ENCODE results near the gene DCHS1. TPM values are rescaled to one million over a fixed set of nuclear protein-coding genes. Genes with fewer than 3 reads are reported as not detected.

Gene DCHS1
- total and polyA plus RNA-seq, 2 experiments from 2014 or later: 16.0 to 60.2 TPM

GRCh38 chr11:6572215-6572614 is 83.4 kb downstream of the DCHS1 start:
- Histone ChIP-seq H3K27ac (no peak overlapping the region), H3K4me1 (ENCODE audit: low read depth) (peaks cover 4% of the 10 kb centered on the region), H3K9me3 (ENCODE audit: low read depth) (no peaks in the 10 kb centered on the region), H3K27me3 (no peaks in the 10 kb centered on the region), H3K4me3 (no peak overlapping the region), H3K36me3 (no peaks in the 10 kb centered on the region)
- no peak for TF ChIP-seq CTCF (IDR thresholded peaks at IDR 0.05; ENCODE audit: low read depth, low read length)
- DNase-seq (ENCODE audit: low read depth in 1 of 2, low spot score in 1 of 2): peak in 1 of 2 donors; percentile 81

- Histone ChIP-seq H3K36me3 (no peaks in the 10 kb centered on the region), H3K4me3 (no peak overlapping the region), H3K9me3 (ENCODE audit: low read depth) (no peaks in the 10 kb centered on the region), H3K27me3 (no peaks in the 10 kb centered on the region), H3K27ac (no peak overlapping the region), H3K4me1 (ENCODE audit: low read depth) (peaks cover 4% of the 10 kb centered on the region)
- no peak for DNase-seq (ENCODE audit: low read depth in 1 of 2, low spot score in 1 of 2)
- TF ChIP-seq CTCF (IDR thresholded peaks at IDR 0.05; ENCODE audit: low read depth, low read length): no peak
Observed at GRCh38 chr11:6571434-6572008, 84.1 kb downstream of the DCHS1 start.

Other genes with a start within 250 kb of the DCHS1 start
- 159 and 188 TPM in 2 replicates for gene APBB1, start 236.7 kb downstream of the DCHS1 start, total RNA-seq
- 193 and 201 TPM in 2 replicates for gene APBB1, start 236.7 kb downstream of the DCHS1 start, polyA plus RNA-seq
- gene HPX, start 214.8 kb downstream of the DCHS1 start, total RNA-seq: 0.95 TPM in 1 of 2 replicates, not detected in the other
- gene HPX, start 214.8 kb downstream of the DCHS1 start, polyA plus RNA-seq: 0.73 and 2.3 TPM in 2 replicates
- 25.3 and 27.5 TPM in 2 replicates for gene TRIM3, start 181.9 kb downstream of the DCHS1 start, total RNA-seq
- gene TRIM3, start 181.9 kb downstream of the DCHS1 start, polyA plus RNA-seq: 21.5 and 21.9 TPM in 2 replicates
- gene ARFIP2, start 174.5 kb downstream of the DCHS1 start, total RNA-seq: 52.7 and 56.7 TPM in 2 replicates
- 60.1 and 68.9 TPM in 2 replicates for gene ARFIP2, start 174.5 kb downstream of the DCHS1 start, polyA plus RNA-seq
- 33.7 and 62.0 TPM in 2 replicates for gene TIMM10B, start 174.3 kb downstream of the DCHS1 start, total RNA-seq
- gene TIMM10B, start 174.3 kb downstream of the DCHS1 start, polyA plus RNA-seq: 39.0 and 46.2 TPM in 2 replicates
- 9.2 and 24.5 TPM in 2 replicates for gene DNHD1, start 158.5 kb downstream of the DCHS1 start, total RNA-seq
- gene DNHD1, start 158.5 kb downstream of the DCHS1 start, polyA plus RNA-seq: 8.8 and 10.5 TPM in 2 replicates
- gene RRP8, start 52.2 kb downstream of the DCHS1 start, total RNA-seq: 20.7 and 27.3 TPM in 2 replicates
- 32.6 and 46.0 TPM in 2 replicates for gene RRP8, start 52.2 kb downstream of the DCHS1 start, polyA plus RNA-seq
- gene ILK, start 52.0 kb downstream of the DCHS1 start, total RNA-seq: 221 and 259 TPM in 2 replicates
- gene ILK, start 52.0 kb downstream of the DCHS1 start, polyA plus RNA-seq: 270 and 316 TPM in 2 replicates
- 72.6 and 113 TPM in 2 replicates for gene TAF10, start 43.6 kb downstream of the DCHS1 start, total RNA-seq
- 277 and 316 TPM in 2 replicates for gene TAF10, start 43.6 kb downstream of the DCHS1 start, polyA plus RNA-seq
- 13.2 and 27.8 TPM in 2 replicates for gene TPP1, start 36.4 kb downstream of the DCHS1 start, total RNA-seq
- 28.0 and 36.8 TPM in 2 replicates for gene TPP1, start 36.4 kb downstream of the DCHS1 start, polyA plus RNA-seq
- 52.1 and 100 TPM in 2 replicates for gene MRPL17, start 27.5 kb upstream of the DCHS1 start, total RNA-seq
- gene MRPL17, start 27.5 kb upstream of the DCHS1 start, polyA plus RNA-seq: 62.1 and 108 TPM in 2 replicates
- gene OR2AG2, start 116.2 kb upstream of the DCHS1 start, total RNA-seq: 0.12 TPM in 1 of 2 replicates, not detected in the other
- 0.16 and 0.28 TPM in 2 replicates for gene OR2AG2, start 116.2 kb upstream of the DCHS1 start, polyA plus RNA-seq
- gene OR2AG1, start 127.2 kb upstream of the DCHS1 start, total RNA-seq: not detected in 2 replicates
- gene OR2AG1, start 127.2 kb upstream of the DCHS1 start, polyA plus RNA-seq: 0.04 and 0.09 TPM in 2 replicates
- gene OR6A2, start 143.9 kb upstream of the DCHS1 start, total RNA-seq: 0.11 and 0.12 TPM in 2 replicates
- 0.07 TPM in 1 of 2 replicates, not detected in the other for gene OR6A2, start 143.9 kb upstream of the DCHS1 start, polyA plus RNA-seq
- not detected in 2 replicates for gene OR10A5, start 189.9 kb upstream of the DCHS1 start, total RNA-seq
- gene OR10A5, start 189.9 kb upstream of the DCHS1 start, polyA plus RNA-seq: 1.00 TPM in 1 of 2 replicates, not detected in the other
- not detected in 2 replicates for gene OR10A2, start 207.2 kb upstream of the DCHS1 start, total RNA-seq
- gene OR10A2, start 207.2 kb upstream of the DCHS1 start, polyA plus RNA-seq: 0.26 TPM in 1 of 2 replicates, not detected in the other
- not detected in 2 replicates for gene OR10A4, start 220.8 kb upstream of the DCHS1 start, total RNA-seq
- not detected in 2 replicates for gene OR10A4, start 220.8 kb upstream of the DCHS1 start, polyA plus RNA-seq
- not detected in 2 replicates for gene OR2D2, start 236.7 kb upstream of the DCHS1 start, total RNA-seq
- gene OR2D2, start 236.7 kb upstream of the DCHS1 start, polyA plus RNA-seq: not detected in 2 replicates

Data from cardiac muscle cell (in vitro differentiated cells and primary cell).